ENCODE data around the gene TMPRSS11D. TPM values are rescaled to one million over a fixed set of nuclear protein-coding genes. Genes with fewer than 3 reads are reported as not detected.

The TMPRSS11D gene
- total and polyA plus RNA-seq, 2 of the 8 experiments (the other 6 are each of a cell fraction or from before 2014, with no cell fraction given): not detected

DNA sequence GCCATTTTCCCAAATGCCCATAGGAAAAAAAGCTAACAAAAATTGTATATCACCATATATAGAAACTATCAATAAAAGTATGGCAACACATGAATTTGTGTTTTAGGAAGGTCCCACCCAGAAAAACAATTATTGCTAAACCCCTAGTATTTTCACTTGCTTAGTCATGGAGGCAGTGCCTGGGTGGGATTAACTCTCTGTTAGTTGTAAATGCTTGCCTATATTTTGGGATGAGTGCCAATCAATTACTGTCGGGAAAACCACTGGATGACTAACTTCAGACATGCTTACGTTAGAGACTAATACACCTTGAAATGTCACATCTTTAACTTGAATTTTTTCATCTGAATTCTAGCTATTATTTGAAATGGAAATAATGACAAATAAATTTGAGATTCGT lies 45.6 kb upstream of the TMPRSS11D start:
- no peak overlapping the region for H2BK20ac ChIP-seq (ENCODE audit: low read length)
- no peak overlapping the region for H4K8ac ChIP-seq (ENCODE audit: extremely low read depth, insufficient read depth, low read length)
- H3K56ac ChIP-seq (replicated peaks; ENCODE audit: insufficient read length, low read depth, low read length): no peak overlapping the region
- H3K18ac ChIP-seq (ENCODE audit: extremely low read depth, low read length): no peak overlapping the region
- no peak overlapping the region for H2BK12ac ChIP-seq (ENCODE audit: low read depth, low read length)
- H3K4me1 ChIP-seq (replicated peaks in 1 of 4; ENCODE audit: control insufficient read depth in 3 of 4, insufficient read depth in 4 of 4, low read length in 3 of 4): peaks cover 0 to 1% (median 0%) of the 10 kb centered on the region in 4 experiments; a peak in 1 of 7 replicates
- no peaks in the 10 kb centered on the region for H3K23me2 ChIP-seq (ENCODE audit: low read depth, low read length)
- no peak overlapping the region for H3K4me2 ChIP-seq (ENCODE audit: insufficient read depth in 1 of 2, low read depth in 2 of 2, low read length in 2 of 2)
- CTCF ChIA-PET (ENCODE audit: partially characterized antibody): interaction anchor here (0.6 to 5.8 kb wide), 6 partner anchors 11 to 350 kb away, joined by 3 to 40 read pairs (median 5); no protein-coding TSS in a partner anchor
- no peak overlapping the region for H3K23ac ChIP-seq (ENCODE audit: insufficient read length)
- no peak overlapping the region for H3K4ac ChIP-seq (replicated peaks; ENCODE audit: insufficient read length, low read depth, low read length)
- H4K20me1 ChIP-seq (replicated peaks in 1 of 2; ENCODE audit: control insufficient read depth in 1 of 2, insufficient read depth in 2 of 2, low read length in 2 of 2): no peaks in the 10 kb centered on the region
- no peak overlapping the region for H3K14ac ChIP-seq (ENCODE audit: insufficient read length)
- FAIRE-seq (no peak), DNase-seq (ENCODE audit: low read depth in 1 of 2, low spot score in 2 of 2) (no peak)
- no peak overlapping the region for H2AK5ac ChIP-seq (ENCODE audit: low read depth, low read length)
- no peaks in the 10 kb centered on the region for H3K9me3 ChIP-seq (ENCODE audit: insufficient read depth in 2 of 2, low read depth in 1 of 2, low read length in 1 of 2)
- H3K9ac ChIP-seq (replicated peaks in 1 of 4; ENCODE audit: extremely low read depth in 1 of 4, low read depth in 3 of 4, low read length in 3 of 4): no peak overlapping the region
- H3K27ac ChIP-seq (ENCODE audit: low read depth, low read length): no peak overlapping the region
- H2BK15ac ChIP-seq (ENCODE audit: low read length): no peak overlapping the region
- H4K5ac ChIP-seq (ENCODE audit: insufficient read length, low read depth, low read length): no peak overlapping the region
- 97% methylated on average over 3 of the region's 3 CpGs; no CpG with 5 or more reads in 1 of the 2 experiments for WGBS, 2 experiments (ENCODE audit: extremely low coverage in 1 of 2, insufficient coverage in 1 of 2, insufficient read length in 1 of 2, insufficient replicate concordance in 2 of 2, low coverage in 1 of 2, low lambda C conversion rate in 2 of 2, missing lambda C conversion rate in 1 of 2)
- H2BK120ac ChIP-seq (replicated peaks; ENCODE audit: low read depth, low read length): no peak overlapping the region
- no peak overlapping the region for H4K91ac ChIP-seq (replicated peaks; ENCODE audit: insufficient read length, low read length)
- no peaks in the 10 kb centered on the region for H3K79me2 ChIP-seq (ENCODE audit: control insufficient read depth in 1 of 2, insufficient read depth in 2 of 2, low read length in 2 of 2)
- no peaks in the 10 kb centered on the region for H3K79me1 ChIP-seq (ENCODE audit: low read depth, low read length)
- no peaks in the 10 kb centered on the region for H3K36me3 ChIP-seq (ENCODE audit: control insufficient read depth in 2 of 4, insufficient read depth in 4 of 4, low read length in 3 of 4)
- no peaks in the 10 kb centered on the region for H3K27me3 ChIP-seq (replicated peaks in 1 of 4; ENCODE audit: control insufficient read depth in 3 of 4, extremely low read depth in 1 of 4, insufficient read depth in 3 of 4, low read length in 3 of 4)
- no peak overlapping the region for H2BK5ac ChIP-seq (ENCODE audit: low read depth, low read length)
- H2AFZ ChIP-seq (ENCODE audit: low read length): no peak overlapping the region
- POLR2A ChIA-PET (ENCODE audit: partially characterized antibody): no interaction called here
- H3K4me3 ChIP-seq (ENCODE audit: extremely low read depth in 1 of 4, insufficient read depth in 2 of 4, low read depth in 3 of 4, low read length in 4 of 4): no peak overlapping the region
- TF ChIP-seq SRF (IDR thresholded peaks at IDR 0.05; ENCODE audit: low read depth, low read length): no peak
- no peak for TF ChIP-seq BRCA1 (IDR thresholded peaks at IDR 0.05; ENCODE audit: low read depth, low read length)
